BLaER1 (cell line): ENCODE measurements around the gene POMT2.

Source experiments
- H3K27ac ChIP-seq: shearing (Covaris generic); formaldehyde crosslinking; 2 replicates; pipeline ENCODE4 v1.8.1; 2022
- H3K27me3 ChIP-seq: shearing (Covaris generic); formaldehyde crosslinking; 2 replicates; pipeline ENCODE4 v1.8.1; 2022
- H3K36me3 ChIP-seq: shearing (Covaris generic); formaldehyde crosslinking; 2 replicates; pipeline ENCODE4 v1.8.1; 2022
- H3K4me1 ChIP-seq: shearing (Covaris generic); formaldehyde crosslinking; 2 replicates; pipeline ENCODE4 v1.8.1; 2022
- H3K4me2 ChIP-seq: shearing (Covaris generic); formaldehyde crosslinking; 2 replicates; pipeline ENCODE4 v1.8.1; 2022
- H3K4me3 ChIP-seq: shearing (Covaris generic); formaldehyde crosslinking; 2 replicates; pipeline ENCODE4 v1.8.1; 2022
- H3K9ac ChIP-seq: shearing (Covaris generic); formaldehyde crosslinking; 2 replicates; pipeline ENCODE4 v1.8.1; 2022
- H3K9me3 ChIP-seq: shearing (Covaris generic); formaldehyde crosslinking; 2 replicates; pipeline ENCODE4 v1.8.1; 2022
- H4K20me1 ChIP-seq: shearing (Covaris generic); formaldehyde crosslinking; 2 replicates; pipeline ENCODE4 v1.8.1; 2022
- Cebpa-rat ChIP-seq: shearing (Covaris generic); IDR thresholded peaks from 2 replicates; pipeline ENCODE4 v1.8.1; 2022

POMT2 gene

DNA sequence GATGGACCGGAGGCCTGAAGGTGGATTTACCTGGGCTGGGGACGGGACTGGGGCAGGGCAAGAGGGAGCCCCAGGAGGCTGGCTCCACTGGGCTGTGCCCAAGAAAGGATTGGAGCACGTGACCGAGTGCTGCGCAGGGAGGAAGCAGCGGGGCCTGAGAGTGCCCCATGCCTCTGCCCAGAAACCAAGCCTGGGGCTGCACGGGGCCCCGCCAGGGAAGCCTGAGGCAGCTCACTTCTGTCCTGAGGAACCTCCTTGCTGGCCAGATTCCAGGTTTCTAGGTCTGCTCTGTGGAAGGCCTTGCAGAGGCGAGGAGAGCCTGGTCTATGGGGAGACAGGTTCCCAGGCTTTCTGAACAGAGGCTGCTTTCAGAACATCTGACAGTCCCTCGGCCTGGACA, 60.1 kb downstream of the POMT2 start:
- peak overlapping the region; percentile 66 for H3K4me2 ChIP-seq
- H3K4me1 ChIP-seq = peaks cover 56% of the 10 kb centered on the region
- no peak for TF ChIP-seq Cebpa-rat
- H3K9me3 ChIP-seq = no peaks in the 10 kb centered on the region
- peaks cover 24% of the 10 kb centered on the region for H3K36me3 ChIP-seq
- no peak overlapping the region for H3K4me3 ChIP-seq
- peak overlapping the region; percentile 15; the same call in 1 of the 2 replicates for H3K9ac ChIP-seq
- H3K27ac ChIP-seq = peak overlapping the region; percentile 44; the same call in 1 of the 2 replicates
- H3K27me3 ChIP-seq = no peaks in the 10 kb centered on the region
- no peaks in the 10 kb centered on the region for H4K20me1 ChIP-seq

DNA sequence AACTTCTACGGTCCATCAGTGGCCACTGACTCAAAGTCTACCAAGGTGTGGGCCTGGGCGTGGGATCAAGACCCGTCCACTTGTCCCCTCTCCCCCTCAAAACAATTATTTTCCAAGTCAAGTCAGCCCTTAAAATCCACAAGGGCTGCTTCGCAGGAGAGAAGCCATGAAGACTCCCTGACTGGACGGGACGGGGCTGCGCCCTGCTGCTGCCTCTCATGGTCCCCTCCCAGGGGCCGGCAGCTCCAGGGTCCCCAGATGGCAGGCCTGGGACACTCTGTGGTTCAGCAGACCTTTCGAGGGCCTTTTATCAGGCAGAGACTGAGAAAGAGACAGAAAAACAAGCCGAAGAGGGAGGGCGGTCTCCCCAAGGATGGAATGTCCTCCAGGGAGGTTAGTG, 60.5 kb downstream of the POMT2 start:
- H3K4me1 ChIP-seq = peaks cover 52% of the 10 kb centered on the region
- no peak overlapping the region for H3K4me3 ChIP-seq
- no peaks in the 10 kb centered on the region for H3K9me3 ChIP-seq
- H3K27ac ChIP-seq = peak overlapping the region; percentile 44; the same call in 1 of the 2 replicates
- H3K27me3 ChIP-seq = no peaks in the 10 kb centered on the region
- TF ChIP-seq Cebpa-rat = no peak
- peak overlapping the region; percentile 15; the same call in 1 of the 2 replicates for H3K9ac ChIP-seq
- peaks cover 28% of the 10 kb centered on the region for H3K36me3 ChIP-seq
- peak overlapping the region; percentile 66 for H3K4me2 ChIP-seq
- H4K20me1 ChIP-seq = no peaks in the 10 kb centered on the region

DNA sequence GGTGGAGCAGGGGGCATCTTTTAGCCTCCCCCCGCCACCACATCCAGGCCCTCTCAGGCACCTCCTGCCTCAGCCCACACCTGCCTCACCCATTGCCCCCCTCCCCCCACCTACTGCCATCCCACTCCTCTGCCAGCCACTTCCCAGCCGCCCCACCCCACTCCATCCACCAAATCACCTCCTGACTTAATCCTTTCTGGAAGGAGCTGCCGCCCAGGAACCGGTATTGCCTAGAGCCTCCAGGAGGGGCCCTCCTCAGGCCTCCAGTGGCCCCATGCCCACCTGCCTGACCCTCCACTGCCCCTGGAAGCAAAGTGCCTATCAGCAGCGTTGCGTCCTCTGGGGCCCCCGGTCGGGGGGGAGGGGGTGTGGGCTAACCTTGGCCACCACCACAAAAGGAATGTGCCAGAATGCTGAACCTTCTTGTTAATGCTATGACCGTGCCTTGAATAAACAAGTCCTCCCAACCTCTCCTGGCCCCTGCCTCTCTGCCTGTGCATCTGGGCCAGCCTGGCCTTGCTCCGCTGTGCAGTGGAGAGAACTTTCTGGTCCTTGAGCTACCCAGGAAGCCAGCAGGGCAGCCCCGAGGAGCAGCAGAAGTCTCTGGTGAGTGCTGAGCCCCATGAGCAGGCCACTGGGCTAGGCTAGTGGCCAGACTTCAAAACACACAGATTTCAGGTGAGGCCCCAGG, 61.5 kb downstream of the POMT2 start:
- H3K9me3 ChIP-seq = no peaks in the 10 kb centered on the region
- H3K9ac ChIP-seq = no peak overlapping the region
- H3K4me2 ChIP-seq = peak overlapping the region; percentile 66; the same call in 1 of the 2 replicates
- no peaks in the 10 kb centered on the region for H4K20me1 ChIP-seq
- H3K27me3 ChIP-seq = no peaks in the 10 kb centered on the region
- no peak for TF ChIP-seq Cebpa-rat
- H3K4me1 ChIP-seq = peaks cover 42% of the 10 kb centered on the region
- H3K36me3 ChIP-seq = peaks cover 31% of the 10 kb centered on the region
- no peak overlapping the region for H3K4me3 ChIP-seq
- no peak overlapping the region for H3K27ac ChIP-seq

DNA sequence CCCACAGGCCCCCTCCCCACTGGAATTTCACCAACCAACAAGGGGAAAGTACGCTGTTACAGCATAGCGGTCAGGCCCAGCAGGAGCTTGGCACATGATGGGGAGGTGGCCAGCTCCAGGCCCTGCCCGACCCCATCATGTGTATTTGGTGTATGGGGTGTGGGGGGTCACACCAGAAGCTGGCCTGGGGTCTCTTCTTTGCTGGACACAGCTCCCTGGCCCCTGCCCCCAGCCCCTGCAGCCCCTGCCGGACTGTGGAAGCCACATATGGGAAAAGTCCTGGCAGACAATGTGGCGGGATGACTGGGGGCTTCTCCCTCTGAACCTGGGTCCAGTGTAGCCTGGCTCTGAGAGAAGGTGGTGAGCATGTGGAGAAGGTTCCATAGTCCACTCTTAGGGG, 62.1 kb downstream of the POMT2 start:
- TF ChIP-seq Cebpa-rat = no peak
- Histone ChIP-seq H3K9ac (no peak overlapping the region), H3K36me3 (peaks cover 37% of the 10 kb centered on the region), H3K4me3 (no peak overlapping the region), H3K27me3 (no peaks in the 10 kb centered on the region), H4K20me1 (no peaks in the 10 kb centered on the region), H3K4me1 (peaks cover 41% of the 10 kb centered on the region), H3K27ac (no peak overlapping the region), H3K4me2 (no peak overlapping the region), H3K9me3 (no peaks in the 10 kb centered on the region)

DNA sequence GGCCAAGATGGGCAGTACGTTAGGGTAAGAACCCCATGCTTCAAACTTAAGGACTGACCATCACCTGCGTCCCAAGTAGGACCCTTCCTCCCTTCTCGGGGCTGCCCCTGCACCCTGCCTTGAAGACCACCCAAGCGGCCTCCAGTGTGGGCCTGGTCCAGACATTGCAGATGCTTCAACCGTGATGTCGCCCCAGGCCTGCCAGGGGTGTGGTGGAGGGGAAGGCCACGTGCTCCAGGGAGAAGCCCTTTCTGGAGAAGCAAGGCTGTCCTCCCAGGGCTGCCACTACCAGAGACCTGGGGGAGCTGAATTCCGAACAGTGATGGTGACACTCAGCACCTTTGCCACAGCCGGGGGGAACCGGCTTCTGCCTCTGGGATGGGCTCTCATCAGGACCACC, 63.0 kb downstream of the POMT2 start:
- Histone ChIP-seq H3K4me3 (no peak overlapping the region), H3K4me2 (no peak overlapping the region), H3K4me1 (peaks cover 41% of the 10 kb centered on the region), H3K27ac (no peak overlapping the region), H3K9ac (no peak overlapping the region), H3K9me3 (no peaks in the 10 kb centered on the region), H3K27me3 (no peaks in the 10 kb centered on the region), H4K20me1 (no peaks in the 10 kb centered on the region), H3K36me3 (peaks cover 46% of the 10 kb centered on the region)
- no peak for TF ChIP-seq Cebpa-rat

DNA sequence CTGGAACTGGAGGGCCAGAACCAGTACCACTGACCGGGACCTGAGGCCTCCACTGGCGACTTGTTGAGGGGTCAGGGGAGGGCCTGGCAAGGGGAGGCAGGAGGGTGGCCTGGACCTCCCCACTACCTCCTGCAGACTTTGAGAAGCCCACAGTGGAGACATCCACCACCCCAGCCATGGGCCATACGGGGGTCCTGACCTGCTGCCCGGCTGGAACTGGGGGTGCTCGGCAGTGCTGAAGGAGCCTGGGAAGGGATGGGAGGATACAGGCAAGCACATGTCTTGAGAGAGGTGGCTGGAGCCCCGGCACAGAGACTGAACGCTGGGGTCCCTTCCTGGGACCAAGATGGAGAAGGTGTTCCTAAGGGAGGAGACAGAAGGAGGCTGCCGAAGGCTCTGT, 64.0 kb downstream of the POMT2 start:
- Histone ChIP-seq H3K36me3 (peaks cover 56% of the 10 kb centered on the region), H3K4me2 (no peak overlapping the region), H3K27me3 (no peaks in the 10 kb centered on the region), H3K9me3 (no peaks in the 10 kb centered on the region), H3K4me3 (no peak overlapping the region), H3K4me1 (peaks cover 50% of the 10 kb centered on the region), H3K9ac (no peak overlapping the region), H3K27ac (no peak overlapping the region), H4K20me1 (no peaks in the 10 kb centered on the region)
- no peak for TF ChIP-seq Cebpa-rat

DNA sequence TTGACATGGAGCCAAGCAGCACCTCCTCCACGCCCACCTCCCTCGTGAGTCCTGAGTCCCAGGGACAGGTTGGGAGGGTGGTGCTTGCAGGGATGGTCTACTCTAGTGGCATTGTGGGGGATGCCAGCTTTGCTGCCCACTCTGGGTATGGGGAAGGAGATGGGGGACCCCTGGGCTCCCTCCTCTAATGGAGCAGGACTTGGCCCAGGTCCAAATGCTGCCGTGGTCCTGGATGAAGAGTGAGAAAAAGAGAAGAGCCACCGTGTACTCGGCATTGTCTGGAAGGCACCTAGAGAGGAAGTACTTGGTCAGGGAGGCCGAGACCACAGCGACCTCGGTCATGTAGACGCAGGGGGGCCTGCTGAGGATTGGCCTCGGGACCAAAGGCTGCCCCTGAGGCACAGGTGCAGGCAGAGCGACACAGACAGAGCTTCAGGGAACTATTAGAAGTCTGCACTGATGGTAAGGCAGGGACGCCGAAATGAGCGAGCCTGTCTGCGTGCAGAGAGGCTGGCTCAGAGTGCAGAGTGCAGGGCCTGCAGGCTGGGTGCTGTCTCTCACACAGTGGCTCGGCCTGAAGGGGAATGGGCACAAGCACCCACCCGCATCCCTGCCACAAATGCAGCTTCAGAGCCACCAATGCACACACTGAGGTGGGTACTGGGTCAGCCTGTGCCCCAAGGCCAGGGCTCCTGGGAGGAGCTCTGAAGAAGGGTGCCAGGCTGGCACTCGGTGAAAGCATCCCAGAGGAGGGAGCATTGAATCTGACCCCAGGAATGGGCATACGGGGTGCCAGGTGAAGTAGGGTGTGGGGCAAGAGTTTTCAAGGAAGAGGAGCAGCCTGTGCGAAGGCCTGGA, 67.1 kb downstream of the POMT2 start:
- Histone ChIP-seq H3K4me2 (peak overlapping the region; percentile 40; the same call in 1 of the 2 replicates), H4K20me1 (no peaks in the 10 kb centered on the region), H3K9ac (no peak overlapping the region), H3K36me3 (peaks cover 81% of the 10 kb centered on the region), H3K4me3 (no peak overlapping the region), H3K27ac (no peak overlapping the region), H3K27me3 (no peaks in the 10 kb centered on the region), H3K4me1 (peaks cover 47% of the 10 kb centered on the region), H3K9me3 (no peaks in the 10 kb centered on the region)
- TF ChIP-seq Cebpa-rat = no peak

DNA sequence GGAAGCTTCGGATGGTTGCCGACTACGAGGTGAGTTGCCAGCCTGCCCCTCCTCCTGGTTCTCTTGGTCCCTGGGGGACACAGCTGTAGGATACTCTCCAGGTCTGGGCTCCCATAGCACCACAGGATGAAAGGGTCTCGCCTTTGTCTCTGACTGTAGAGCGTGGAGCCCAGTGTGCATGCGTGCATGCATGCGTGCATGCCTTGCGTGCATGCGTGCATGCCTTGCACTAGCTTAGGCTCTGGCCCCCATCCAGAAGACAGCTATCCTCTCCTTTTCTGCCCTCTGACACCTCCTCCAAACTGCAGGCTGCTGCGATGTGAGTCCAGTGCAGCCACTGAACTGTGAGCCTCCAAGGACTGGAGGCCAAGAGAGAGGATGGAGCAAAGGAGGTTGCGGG, 68.8 kb downstream of the POMT2 start:
- Histone ChIP-seq H3K4me3 (no peak overlapping the region), H3K4me1 (peaks cover 47% of the 10 kb centered on the region), H3K27me3 (no peaks in the 10 kb centered on the region), H3K4me2 (peak overlapping the region; percentile 61), H3K27ac (no peak overlapping the region), H4K20me1 (no peaks in the 10 kb centered on the region), H3K9me3 (no peaks in the 10 kb centered on the region), H3K9ac (no peak overlapping the region), H3K36me3 (peaks cover 84% of the 10 kb centered on the region)
- TF ChIP-seq Cebpa-rat = no peak

DNA sequence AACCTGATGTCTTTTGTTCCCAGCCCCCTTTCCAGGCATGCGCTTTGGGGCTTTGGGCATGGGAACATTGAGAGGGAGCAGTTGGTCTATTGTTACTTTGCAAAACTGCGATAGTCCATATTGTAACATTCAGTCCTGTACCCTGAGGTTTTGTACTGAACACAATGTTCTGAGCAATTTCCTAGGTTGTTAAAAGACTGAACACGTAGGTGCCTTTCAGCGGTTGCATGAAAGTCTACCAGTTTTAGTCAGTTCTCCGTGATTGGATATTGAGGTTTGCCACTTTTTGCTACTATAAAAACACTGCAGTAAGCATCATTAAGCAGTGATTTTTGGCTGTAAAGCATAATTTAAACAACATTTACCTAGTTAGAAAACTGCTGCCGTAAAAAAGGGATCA, 69.8 kb downstream of the POMT2 start:
- Histone ChIP-seq H3K27me3 (no peaks in the 10 kb centered on the region), H4K20me1 (no peaks in the 10 kb centered on the region), H3K9me3 (no peaks in the 10 kb centered on the region), H3K4me3 (no peak overlapping the region), H3K36me3 (peaks cover 87% of the 10 kb centered on the region), H3K27ac (no peak overlapping the region), H3K9ac (no peak overlapping the region), H3K4me2 (peak overlapping the region; percentile 61), H3K4me1 (peaks cover 47% of the 10 kb centered on the region)
- no peak for TF ChIP-seq Cebpa-rat

DNA sequence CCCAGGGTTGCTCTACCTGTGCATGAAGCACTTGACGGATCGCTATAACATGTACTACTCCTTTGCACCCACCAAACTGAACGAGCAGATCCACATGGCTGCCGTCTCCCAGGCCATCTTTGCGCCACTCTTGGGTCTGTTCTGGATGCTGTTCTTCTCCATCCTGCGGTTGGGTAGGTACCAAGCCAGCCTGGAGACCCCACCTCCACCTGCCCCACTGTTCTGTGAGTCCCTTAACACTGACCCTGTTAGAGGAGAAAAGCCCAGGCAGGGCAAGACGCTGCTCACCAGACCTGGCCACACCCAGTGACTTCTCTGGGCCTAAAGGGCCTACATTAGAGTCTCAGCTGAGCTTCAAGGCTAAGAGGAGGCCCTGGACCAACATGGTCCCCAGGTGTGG, 71.4 kb downstream of the POMT2 start:
- Histone ChIP-seq H3K4me2 (peak overlapping the region; percentile 61; the same call in 1 of the 2 replicates), H3K4me3 (no peak overlapping the region), H3K27ac (no peak overlapping the region), H3K9me3 (no peaks in the 10 kb centered on the region; the same call in 1 of the 2 replicates), H3K27me3 (no peaks in the 10 kb centered on the region), H3K4me1 (peaks cover 61% of the 10 kb centered on the region), H3K36me3 (peaks cover 87% of the 10 kb centered on the region), H3K9ac (no peak overlapping the region), H4K20me1 (no peaks in the 10 kb centered on the region)
- no peak for TF ChIP-seq Cebpa-rat
